Activated CD4-positive, alpha-beta memory T cell treated with anti-CD3 and anti-CD28 coated beads for 36 hours (primary cell): ENCODE results near the gene MS4A4A. TPM values are rescaled to one million over a fixed set of nuclear protein-coding genes. Genes with fewer than 3 reads are reported as not detected.

Experiments
- CTCF ChIA-PET: fragments of 350-600 bp; sonication (Branson Sonifier 250); formaldehyde crosslinking; loops from one replicate; lab custom pipeline; 2021; ENCODE audit warnings: antibody characterized with exemption, inconsistent platforms; lab: Charles Lee
- POLR2A ChIA-PET: fragments of 350-600 bp; sonication (Branson Sonifier 250); formaldehyde crosslinking; loops from one replicate; lab custom pipeline; 2021; ENCODE audit warnings: antibody characterized with exemption; lab: Charles Lee
- DNase-seq: peaks from one replicate; pipeline ENCODE4 v3.0.0-alpha.2; 2020
- H3K27ac Mint-ChIP-seq: one replicate; pipeline ENCODE4 v1.8.0; 2021; ENCODE audit warnings: mixed read lengths
- H3K27me3 Mint-ChIP-seq: one replicate; pipeline ENCODE4 v1.8.0; 2021; ENCODE audit warnings: mixed read lengths
- H3K36me3 Mint-ChIP-seq: one replicate; pipeline ENCODE4 v1.8.0; 2021; ENCODE audit warnings: mixed read lengths
- H3K4me1 Mint-ChIP-seq: one replicate; pipeline ENCODE4 v1.8.0; 2021; ENCODE audit warnings: low read depth, mixed read lengths
- H3K4me3 Mint-ChIP-seq: one replicate; pipeline ENCODE4 v1.8.0; 2021; ENCODE audit warnings: mild to moderate bottlenecking, mixed read lengths
- H3K9me3 Mint-ChIP-seq: one replicate; pipeline ENCODE4 v1.8.0; 2021; ENCODE audit warnings: mixed read lengths
- intact Hi-C: fragments of 100-400 bp; cut with micrococcal nuclease; formaldehyde crosslinking; loops from one replicate; pipeline ENCODE4 v1.15.1; 2023
- total RNA-seq, 2 experiments: library from RNA; stranded (reverse); gene quantifications; one replicate each; pipeline ENCODE4 v1.2.3, GENCODE V29; 2021

The MS4A4A gene
- total RNA-seq, 2 experiments from 2014 or later = not detected

GRCh38 chr11:60336767-60337391, 56.4 kb downstream of the MS4A4A start:
- Mint-ChIP-seq H3K27ac (no peak overlapping the region), H3K9me3 (no peaks in the 10 kb centered on the region), H3K27me3 (peaks cover 26% of the 10 kb centered on the region), H3K4me3 (no peak overlapping the region), H3K4me1 (no peaks in the 10 kb centered on the region), H3K36me3 (no peaks in the 10 kb centered on the region)
- CTCF ChIA-PET = interaction anchor here (0.8 to 1.2 kb wide), 3 partner anchors 9 to 26 kb away, joined by 3 read pairs; no protein-coding TSS in a partner anchor
- intact Hi-C loops = no loop called here
- DNase-seq = no peak
- POLR2A ChIA-PET = no interaction called here

GRCh38 chr11:60338053-60338452, 57.6 kb downstream of the MS4A4A start:
- no peak for DNase-seq
- H3K4me3 Mint-ChIP-seq = no peak overlapping the region
- no peaks in the 10 kb centered on the region for H3K36me3 Mint-ChIP-seq
- ChIA-PET POLR2A (no interaction called here), CTCF (no interaction called here)
- intact Hi-C loops = no loop called here
- H3K27me3 Mint-ChIP-seq = peaks cover 23% of the 10 kb centered on the region
- no peaks in the 10 kb centered on the region for H3K9me3 Mint-ChIP-seq
- H3K4me1 Mint-ChIP-seq = no peaks in the 10 kb centered on the region
- H3K27ac Mint-ChIP-seq = no peak overlapping the region

- no peaks in the 10 kb centered on the region for H3K36me3 Mint-ChIP-seq
- no peak overlapping the region for H3K27ac Mint-ChIP-seq
- H3K4me1 Mint-ChIP-seq = no peaks in the 10 kb centered on the region
- peaks cover 25% of the 10 kb centered on the region for H3K27me3 Mint-ChIP-seq
- POLR2A ChIA-PET = no interaction called here
- intact Hi-C loops = no loop called here
- H3K9me3 Mint-ChIP-seq = no peaks in the 10 kb centered on the region
- DNase-seq = no peak
- CTCF ChIA-PET = no interaction called here
- no peak overlapping the region for H3K4me3 Mint-ChIP-seq
These were observed 58.9 kb downstream of the MS4A4A start for GRCh38 chr11:60339356-60339755.

GRCh38 chr11:60343094-60343704, 62.7 kb downstream of the MS4A4A start:
- CTCF ChIA-PET = interaction anchor here (0.8 to 5.4 kb wide), 4 partner anchors 9 to 277 kb away, joined by 4 to 33 read pairs (median 13); no protein-coding TSS in a partner anchor
- Mint-ChIP-seq H3K4me1 (no peaks in the 10 kb centered on the region), H3K27me3 (peaks cover 24% of the 10 kb centered on the region), H3K4me3 (no peak overlapping the region), H3K36me3 (no peaks in the 10 kb centered on the region), H3K9me3 (no peaks in the 10 kb centered on the region), H3K27ac (no peak overlapping the region)
- intact Hi-C loops = loop anchor here (1.0 kb wide), 1 partner anchor 275 kb away; no protein-coding TSS in a partner anchor
- POLR2A ChIA-PET = no interaction called here
- DNase-seq = no peak

GRCh38 chr11:60344146-60344545, 63.7 kb downstream of the MS4A4A start:
- ChIA-PET POLR2A (no interaction called here), CTCF (interaction anchor here (1.3 to 5.4 kb wide), 4 partner anchors 10 to 275 kb away, joined by 3 to 33 read pairs (median 20); no protein-coding TSS in a partner anchor)
- no peak for DNase-seq
- H3K27me3 Mint-ChIP-seq = peaks cover 22% of the 10 kb centered on the region
- H3K4me1 Mint-ChIP-seq = no peaks in the 10 kb centered on the region
- no peaks in the 10 kb centered on the region for H3K36me3 Mint-ChIP-seq
- no peak overlapping the region for H3K27ac Mint-ChIP-seq
- intact Hi-C loops = no loop called here
- no peak overlapping the region for H3K4me3 Mint-ChIP-seq
- no peaks in the 10 kb centered on the region for H3K9me3 Mint-ChIP-seq

- Mint-ChIP-seq H3K4me1 (no peaks in the 10 kb centered on the region), H3K36me3 (no peaks in the 10 kb centered on the region), H3K27ac (no peak overlapping the region), H3K9me3 (no peaks in the 10 kb centered on the region), H3K4me3 (no peak overlapping the region), H3K27me3 (peaks cover 26% of the 10 kb centered on the region)
- CTCF ChIA-PET = interaction anchor here (1.0 to 5.4 kb wide), 7 partner anchors 9 to 273 kb away, joined by 3 to 33 read pairs (median 8); no protein-coding TSS in a partner anchor
- POLR2A ChIA-PET = no interaction called here
- peak; percentile 21 for DNase-seq
- intact Hi-C loops = loop anchor here (1.0 kb wide), 1 partner anchor 80 kb away; no protein-coding TSS in a partner anchor
These were observed 65.0 kb downstream of the MS4A4A start for GRCh38 chr11:60345489-60345888.

- POLR2A ChIA-PET = no interaction called here
- intact Hi-C loops = no loop called here
- CTCF ChIA-PET = interaction anchor here (0.8 to 5.4 kb wide), 2 partner anchors 13 to 82 kb away, joined by 3 to 33 read pairs; no protein-coding TSS in a partner anchor
These were observed 66.8 kb downstream of the MS4A4A start for GRCh38 chr11:60347084-60347797.

GRCh38 chr11:60348116-60348515, 67.7 kb downstream of the MS4A4A start:
- DNase-seq = no peak
- H3K4me1 Mint-ChIP-seq = no peaks in the 10 kb centered on the region

More at GRCh38 chr11:60347084-60347797, 66.8 kb downstream of the MS4A4A start:
- no peak overlapping the region for H3K4me3 Mint-ChIP-seq
- no peak for DNase-seq
- H3K4me1 Mint-ChIP-seq = no peaks in the 10 kb centered on the region
- H3K36me3 Mint-ChIP-seq = no peaks in the 10 kb centered on the region
- H3K27me3 Mint-ChIP-seq = peaks cover 23% of the 10 kb centered on the region
- H3K9me3 Mint-ChIP-seq = no peaks in the 10 kb centered on the region
- no peak overlapping the region for H3K27ac Mint-ChIP-seq

GRCh38 chr11:60349990-60350389, 69.5 kb downstream of the MS4A4A start:
- no peaks in the 10 kb centered on the region for H3K9me3 Mint-ChIP-seq
- ChIA-PET POLR2A (no interaction called here), CTCF (interaction anchor here (0.7 to 2.8 kb wide), 3 partner anchors 13 to 269 kb away, joined by 3 to 15 read pairs (median 3); no protein-coding TSS in a partner anchor)
- no peaks in the 10 kb centered on the region for H3K36me3 Mint-ChIP-seq
- DNase-seq = no peak
- intact Hi-C loops = no loop called here
- no peak overlapping the region for H3K4me3 Mint-ChIP-seq
- no peak overlapping the region for H3K27ac Mint-ChIP-seq
- peaks cover 19% of the 10 kb centered on the region for H3K27me3 Mint-ChIP-seq
- H3K4me1 Mint-ChIP-seq = no peaks in the 10 kb centered on the region

More at GRCh38 chr11:60348116-60348515, 67.7 kb downstream of the MS4A4A start:
- no peak overlapping the region for H3K4me3 Mint-ChIP-seq
- intact Hi-C loops = no loop called here
- ChIA-PET CTCF (interaction anchor here (2.8 kb wide), 1 partner anchor 15 kb away, joined by 15 read pairs; no protein-coding TSS in a partner anchor), POLR2A (no interaction called here)
- H3K36me3 Mint-ChIP-seq = no peaks in the 10 kb centered on the region
- no peak overlapping the region for H3K27ac Mint-ChIP-seq
- H3K9me3 Mint-ChIP-seq = no peaks in the 10 kb centered on the region
- H3K27me3 Mint-ChIP-seq = peaks cover 22% of the 10 kb centered on the region

GRCh38 chr11:60357771-60358170, 77.3 kb downstream of the MS4A4A start:
- POLR2A ChIA-PET = no interaction called here
- intact Hi-C loops = no loop called here
- H3K27ac Mint-ChIP-seq = no peak overlapping the region
- H3K4me1 Mint-ChIP-seq = no peaks in the 10 kb centered on the region
- H3K27me3 Mint-ChIP-seq = peaks cover 4% of the 10 kb centered on the region
- no peak overlapping the region for H3K4me3 Mint-ChIP-seq
- H3K36me3 Mint-ChIP-seq = no peaks in the 10 kb centered on the region
- no peaks in the 10 kb centered on the region for H3K9me3 Mint-ChIP-seq
- CTCF ChIA-PET = no interaction called here
- no peak for DNase-seq
